SK-N-MC (cell line): ENCODE results near the gene IRF4.

Experiments used
- EZH2 ChIP-seq: fragments of 200-600 bp; sonication (generic); IDR thresholded peaks from one replicate; pipeline ENCODE4 v1.6.1; 2017; ENCODE audit warnings: antibody characterized with exemption
- FOXP2 ChIP-seq: optimal IDR thresholded peaks from 2 replicates; pipeline ENCODE3; 2011; ENCODE audit warnings: mild to moderate bottlenecking, moderate library complexity; ENCODE audit not compliant: insufficient read depth; ENCODE audit errors: extremely low read length, control extremely low read depth
- POLR2AphosphoS5 ChIP-seq: IDR thresholded peaks from 2 replicates; pipeline ENCODE4 v1.6.1; 2012; ENCODE audit warnings: mild to moderate bottlenecking, low read depth, low read length, borderline replicate concordance

- no peak for TF ChIP-seq EZH2
- no peak for TF ChIP-seq POLR2AphosphoS5
- no peak for TF ChIP-seq FOXP2
Measured at GRCh38 chr6:343226-343935, 48.2 kb upstream of the IRF4 start.
